SIG-M5 treated with dmso at 0.1 percent for 504 hours (cell line): ENCODE results near the gene TMEM175.
A peak's percentile ranks its signal among the peaks of the same experiment; 100 is the strongest.

Source experiments
- DNase-seq: peaks from one replicate; lab custom pipeline; 2025; ENCODE audit not compliant: unreplicated experiment; lab: John Stamatoyannopoulos, UW

The TMEM175 gene, protein sequence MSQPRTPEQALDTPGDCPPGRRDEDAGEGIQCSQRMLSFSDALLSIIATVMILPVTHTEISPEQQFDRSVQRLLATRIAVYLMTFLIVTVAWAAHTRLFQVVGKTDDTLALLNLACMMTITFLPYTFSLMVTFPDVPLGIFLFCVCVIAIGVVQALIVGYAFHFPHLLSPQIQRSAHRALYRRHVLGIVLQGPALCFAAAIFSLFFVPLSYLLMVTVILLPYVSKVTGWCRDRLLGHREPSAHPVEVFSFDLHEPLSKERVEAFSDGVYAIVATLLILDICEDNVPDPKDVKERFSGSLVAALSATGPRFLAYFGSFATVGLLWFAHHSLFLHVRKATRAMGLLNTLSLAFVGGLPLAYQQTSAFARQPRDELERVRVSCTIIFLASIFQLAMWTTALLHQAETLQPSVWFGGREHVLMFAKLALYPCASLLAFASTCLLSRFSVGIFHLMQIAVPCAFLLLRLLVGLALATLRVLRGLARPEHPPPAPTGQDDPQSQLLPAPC

DNA sequence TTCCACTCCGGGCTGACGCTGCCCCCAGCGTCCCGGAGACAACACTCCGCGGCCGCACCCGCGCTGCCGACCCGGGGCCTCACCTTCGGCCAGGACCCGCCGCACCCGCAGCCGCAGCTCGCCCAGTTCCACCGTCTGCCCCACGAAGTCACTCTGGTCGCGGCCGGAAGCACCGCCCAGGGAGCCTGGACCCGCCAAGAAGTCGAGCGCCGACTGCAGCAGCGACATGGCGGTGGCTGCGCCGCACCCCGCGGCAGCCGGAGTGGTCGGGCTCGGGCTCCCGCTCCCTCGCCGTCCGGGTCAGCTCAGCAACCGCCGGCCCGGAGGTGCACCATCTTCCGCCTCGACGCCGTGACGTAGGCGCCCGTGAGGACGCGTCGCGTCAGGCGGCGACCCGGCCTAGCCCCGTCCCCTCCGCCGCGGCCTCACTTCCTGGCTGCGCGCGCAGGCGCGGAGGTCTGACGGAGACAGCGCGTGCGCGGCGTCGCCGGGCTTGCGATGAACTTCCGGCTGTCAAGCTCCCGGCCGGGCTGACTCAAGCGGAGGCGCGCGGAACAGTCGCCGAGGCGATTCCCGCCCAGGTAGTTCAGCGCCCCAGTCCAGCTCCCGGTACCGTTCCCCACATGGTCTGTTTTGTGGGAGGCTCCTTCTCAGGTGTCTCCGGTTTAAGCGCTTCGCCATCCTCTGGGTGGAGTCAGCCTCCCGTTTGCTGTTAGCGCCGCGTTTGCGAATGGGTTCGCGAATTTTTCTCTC lies at the start of gene TMEM175, which contains the start of gene GAK:
TMEM175 (plus strand) TSS at position 501 of the 753 bp plus-strand sequence. CDS start 15,280 bp downstream, outside the sequence.
GAK (minus strand) TSS at position 357 of the 753 bp plus-strand sequence; CDS start at position 228, 129 bp downstream.
- DNase-seq = peak; percentile 84

DNA sequence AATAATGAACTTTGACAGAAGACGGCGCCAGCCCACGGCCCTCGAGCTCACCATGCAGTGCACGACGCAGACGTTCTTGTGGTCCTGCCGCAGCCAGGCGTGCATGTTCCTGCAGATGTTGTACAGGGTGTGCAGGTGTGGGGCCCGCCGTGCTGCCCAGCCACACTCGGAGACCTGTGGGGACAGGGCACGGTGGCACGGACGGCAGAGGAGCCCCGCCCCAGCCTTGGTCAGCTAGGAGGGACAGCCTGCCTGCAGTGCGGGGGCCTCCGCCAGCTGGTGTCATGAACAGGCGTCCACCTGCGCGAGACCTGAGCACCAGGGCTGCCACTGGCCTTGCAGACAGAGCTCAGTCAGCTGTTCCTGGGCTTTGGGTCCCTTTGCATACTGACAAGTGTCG lies 49.6 kb upstream of the TMEM175 start:
- no peak for DNase-seq

DNA sequence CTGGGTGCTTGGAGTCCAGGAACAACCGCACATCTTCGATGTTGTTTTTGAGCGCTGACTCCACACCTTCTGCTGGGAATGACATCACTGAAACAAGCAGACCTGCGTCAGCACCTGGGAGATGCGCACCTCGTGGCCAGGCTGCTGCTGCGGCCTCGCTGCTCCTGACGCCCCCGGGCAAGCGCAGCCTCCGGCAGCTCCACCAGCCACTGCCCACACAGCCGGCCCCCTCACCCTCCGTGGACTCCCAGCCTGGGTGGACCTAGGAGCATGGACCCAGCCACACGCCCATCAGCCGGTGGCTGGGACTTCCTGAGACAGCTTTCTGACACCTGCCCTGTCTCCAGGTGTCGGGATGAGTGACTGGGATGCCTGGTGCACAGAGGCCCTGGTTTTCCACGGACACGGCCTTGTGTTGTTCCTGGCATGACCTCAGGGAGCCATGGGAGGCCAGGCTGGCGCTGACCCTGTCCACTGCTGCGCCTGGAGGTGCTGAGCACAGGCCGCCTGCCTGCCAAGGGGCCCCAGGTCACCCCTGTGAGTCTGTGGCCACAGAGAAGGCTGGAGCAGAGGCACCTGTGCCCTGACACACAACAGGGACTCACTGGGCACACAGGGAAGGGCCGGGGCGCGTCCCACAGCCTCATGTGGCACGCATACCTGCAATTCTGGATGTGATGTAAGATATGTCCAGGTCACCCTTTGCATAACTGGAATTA lies 48.7 kb upstream of the TMEM175 start:
- no peak for DNase-seq

DNA sequence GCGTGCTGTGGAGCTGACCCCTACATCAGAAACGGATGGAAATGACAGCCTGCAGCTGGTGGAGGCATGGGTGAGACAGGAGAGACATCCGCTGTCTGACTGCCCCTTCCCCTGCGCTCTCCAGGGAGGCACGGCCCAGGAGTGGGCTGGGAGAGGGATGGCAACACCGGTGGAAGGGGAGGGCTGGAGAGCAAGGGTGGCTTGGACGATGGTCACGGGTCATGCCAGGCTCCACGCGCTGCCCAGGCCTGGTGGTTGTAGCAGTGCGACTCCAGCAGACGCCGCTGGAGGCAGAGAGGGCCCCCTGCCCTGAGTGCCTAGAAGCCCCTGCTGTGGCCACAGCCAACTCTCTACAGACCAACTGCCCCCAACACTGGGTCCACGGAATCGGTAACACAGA lies 48.0 kb upstream of the TMEM175 start:
- no peak for DNase-seq

DNA sequence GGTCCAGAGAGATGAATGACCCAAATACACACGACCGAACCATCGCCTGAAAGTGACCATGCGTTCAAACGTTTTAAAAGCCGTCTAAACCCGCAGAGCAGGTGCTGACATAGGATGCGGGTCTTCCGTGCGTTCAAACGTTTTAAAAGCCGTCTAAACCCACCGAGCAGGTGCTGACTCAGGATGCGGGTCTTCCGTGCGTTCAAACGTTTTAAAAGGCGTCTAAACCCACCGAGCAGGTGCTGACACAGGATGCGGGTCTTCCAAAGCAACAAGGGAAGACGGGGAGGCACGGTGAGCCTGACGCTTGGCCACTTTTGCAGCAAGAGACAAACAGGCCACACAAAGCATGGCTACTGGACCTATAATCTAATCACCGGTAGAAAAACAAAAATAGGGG lies 47.4 kb upstream of the TMEM175 start:
- no peak for DNase-seq

DNA sequence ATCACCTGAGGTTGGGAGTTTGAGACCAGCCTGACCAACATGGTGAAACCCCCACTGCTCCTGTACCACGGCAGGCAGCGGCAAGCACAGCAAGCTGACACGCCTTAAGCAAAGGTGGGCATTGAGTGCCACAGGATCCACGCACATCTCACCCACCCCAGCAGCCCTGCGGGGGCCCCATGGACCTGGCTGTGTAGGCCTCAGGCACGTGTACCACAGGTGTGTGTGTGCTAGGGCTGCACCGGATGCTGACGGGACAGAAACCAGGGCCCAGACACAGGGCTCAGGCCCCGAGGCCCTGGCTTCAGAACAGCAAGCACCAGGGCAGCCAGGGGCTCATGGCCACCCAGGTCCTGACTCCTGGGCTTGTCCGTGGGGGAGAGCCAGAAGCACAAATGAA lies 46.9 kb upstream of the TMEM175 start:
- DNase-seq = no peak

DNA sequence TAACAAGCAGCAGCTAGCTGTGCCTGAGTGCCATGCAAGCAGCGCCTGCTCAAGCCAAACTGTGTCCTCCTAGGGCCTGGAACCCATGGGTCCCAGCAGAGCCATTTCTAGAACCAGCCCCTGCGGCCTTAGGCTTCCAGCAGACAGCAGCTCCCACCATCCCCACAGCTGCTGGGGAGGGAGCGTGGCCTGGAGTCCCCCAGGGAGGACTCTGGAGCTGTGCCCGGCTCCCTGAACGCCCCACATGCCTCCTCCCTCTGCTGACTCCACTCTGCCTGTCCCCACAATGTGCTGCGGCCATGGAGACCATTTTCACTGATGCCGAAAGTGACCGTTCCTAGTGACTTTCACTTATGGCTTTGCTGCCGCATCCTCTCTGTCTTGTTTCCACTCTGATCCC lies 46.0 kb upstream of the TMEM175 start:
- DNase-seq = no peak

DNA sequence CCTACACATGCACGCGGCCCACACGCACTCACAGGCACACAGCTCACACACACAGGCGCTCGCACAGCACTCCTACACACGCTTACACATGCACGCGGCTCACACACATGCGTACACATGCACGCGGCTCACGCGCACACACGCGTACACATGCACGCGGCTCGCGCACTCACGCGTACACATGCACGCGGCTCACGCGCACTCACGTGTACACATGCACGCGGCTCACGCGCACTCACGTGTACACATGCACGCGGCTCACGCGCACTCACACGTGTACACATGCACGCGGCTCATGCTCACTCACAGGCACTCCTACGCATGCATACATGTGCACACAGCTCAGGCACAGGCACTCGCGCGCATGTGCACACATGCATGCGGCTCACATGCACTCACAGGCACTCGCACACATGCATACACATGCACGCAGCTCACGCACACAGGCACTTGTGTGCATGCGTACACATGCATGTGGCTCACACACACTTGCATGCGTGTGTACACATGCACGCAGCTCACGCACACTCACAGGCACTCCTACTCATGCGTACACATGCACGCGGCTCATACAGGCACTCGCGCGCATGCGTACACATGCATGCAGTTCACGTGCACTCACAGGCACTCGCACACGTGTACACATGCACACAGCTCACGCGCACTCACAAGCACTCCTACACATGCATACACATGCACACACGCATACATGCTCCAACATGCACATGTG lies 45.1 kb upstream of the TMEM175 start:
- no peak for DNase-seq

DNA sequence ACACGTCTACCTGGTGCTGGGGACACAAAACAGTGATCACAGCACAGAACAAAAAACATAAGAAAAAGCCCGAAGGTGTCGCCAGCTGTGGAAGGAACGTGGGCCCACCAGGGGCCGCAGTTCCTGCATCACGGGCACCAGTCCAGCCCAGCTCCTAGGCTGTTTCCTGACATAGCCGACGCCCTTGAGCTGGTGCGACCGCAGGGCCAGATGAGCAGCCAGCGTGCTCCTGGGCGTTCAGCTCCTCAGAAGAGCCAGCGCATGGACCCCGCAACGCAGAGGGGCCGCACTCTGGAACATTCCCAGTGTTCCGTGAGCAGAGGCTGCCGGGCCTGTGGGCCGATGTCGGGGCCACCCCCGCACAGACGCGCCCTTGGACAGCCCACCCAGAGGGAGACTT lies 44.2 kb upstream of the TMEM175 start:
- DNase-seq = no peak

DNA sequence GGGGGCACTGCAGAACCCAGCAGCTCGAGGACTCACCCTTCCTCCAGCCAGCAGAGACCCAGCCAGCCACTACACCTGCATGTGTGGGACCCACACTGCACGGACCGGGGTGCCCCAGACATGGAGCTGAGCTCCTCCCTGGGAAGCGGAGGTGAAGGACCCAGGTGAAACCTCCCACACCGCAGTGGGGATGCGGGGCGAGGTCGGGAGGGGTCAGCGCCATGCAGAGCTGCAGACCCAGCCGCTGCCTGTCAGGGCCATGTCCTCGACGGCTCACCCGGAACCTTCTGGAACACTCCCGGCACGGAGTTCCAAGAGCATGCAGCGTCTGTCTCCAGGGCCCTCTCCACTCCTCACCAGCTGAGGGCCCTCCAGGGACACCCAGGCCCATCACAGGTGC lies 42.7 kb upstream of the TMEM175 start:
- no peak for DNase-seq

DNA sequence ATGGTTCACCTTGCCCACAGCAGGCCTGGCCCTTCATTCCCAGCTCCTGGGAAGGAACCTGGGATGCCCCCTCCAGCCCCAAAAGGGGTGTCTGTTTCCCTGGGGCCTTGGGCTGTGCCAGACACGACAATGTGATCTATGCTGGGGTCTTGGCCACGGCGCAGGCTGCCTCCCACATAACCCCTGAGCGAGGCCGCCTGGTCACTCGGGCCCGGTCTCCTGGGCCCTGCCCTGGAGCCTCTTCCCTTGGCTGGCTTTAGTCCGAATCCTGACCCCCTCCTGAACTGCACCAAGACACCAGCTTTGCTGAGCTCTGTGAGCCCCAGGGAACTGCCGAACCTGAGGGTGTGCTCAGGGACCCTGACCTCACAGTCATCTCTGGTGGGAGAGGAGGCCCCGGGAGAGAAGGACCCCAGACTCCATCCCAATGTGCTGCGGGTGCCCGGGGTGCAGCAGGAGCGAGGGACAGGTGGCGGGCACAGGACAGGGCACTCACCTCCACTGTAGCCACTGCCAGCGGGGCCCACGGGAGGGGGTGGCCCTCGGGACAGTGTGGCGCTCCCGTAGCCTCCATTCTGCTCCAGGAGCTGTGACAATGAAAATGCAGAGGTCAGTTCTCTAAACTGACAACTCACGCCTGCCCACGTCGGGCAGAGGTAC lies 42.1 kb upstream of the TMEM175 start:
- DNase-seq = no peak

DNA sequence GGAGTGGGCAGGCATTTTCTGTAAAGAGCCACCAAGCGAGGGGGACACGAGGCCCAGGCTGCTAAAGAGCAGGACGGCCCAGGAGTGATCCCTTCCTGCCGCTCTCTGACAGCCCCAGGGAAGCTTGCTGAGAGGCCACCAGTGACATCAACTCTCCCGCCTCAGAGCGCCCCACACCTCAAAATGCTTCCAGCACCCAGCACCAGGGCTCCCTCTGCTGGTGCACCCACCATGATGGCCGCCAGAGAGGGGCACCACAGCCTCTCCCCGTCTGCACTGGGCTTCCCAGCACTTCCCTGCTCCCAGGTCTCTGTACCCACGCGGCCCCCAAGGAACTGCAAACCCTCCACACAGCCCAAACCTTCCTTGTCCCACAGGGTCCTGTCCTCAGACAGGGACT lies 40.5 kb upstream of the TMEM175 start:
- no peak for DNase-seq

DNA sequence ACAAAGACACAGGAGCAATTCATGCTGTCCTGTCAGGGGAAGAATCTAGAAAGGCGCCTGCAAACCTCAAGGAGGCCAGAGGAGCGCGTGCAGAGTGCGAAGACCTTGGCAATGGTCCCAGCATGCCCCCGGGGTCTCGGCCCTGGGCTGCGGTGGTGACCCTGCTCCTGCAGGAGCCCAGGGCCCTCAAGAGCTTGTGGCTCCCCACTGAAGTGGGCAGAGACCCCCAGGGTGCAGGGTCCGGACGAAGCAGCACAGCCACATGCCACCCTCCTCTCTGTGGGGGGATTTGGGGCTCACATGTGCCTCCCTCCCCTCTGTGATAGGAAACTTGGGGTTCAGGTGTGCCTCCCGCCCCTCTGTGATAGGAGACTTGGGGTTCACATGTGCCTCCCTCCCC lies 39.5 kb upstream of the TMEM175 start:
- no peak for DNase-seq

DNA sequence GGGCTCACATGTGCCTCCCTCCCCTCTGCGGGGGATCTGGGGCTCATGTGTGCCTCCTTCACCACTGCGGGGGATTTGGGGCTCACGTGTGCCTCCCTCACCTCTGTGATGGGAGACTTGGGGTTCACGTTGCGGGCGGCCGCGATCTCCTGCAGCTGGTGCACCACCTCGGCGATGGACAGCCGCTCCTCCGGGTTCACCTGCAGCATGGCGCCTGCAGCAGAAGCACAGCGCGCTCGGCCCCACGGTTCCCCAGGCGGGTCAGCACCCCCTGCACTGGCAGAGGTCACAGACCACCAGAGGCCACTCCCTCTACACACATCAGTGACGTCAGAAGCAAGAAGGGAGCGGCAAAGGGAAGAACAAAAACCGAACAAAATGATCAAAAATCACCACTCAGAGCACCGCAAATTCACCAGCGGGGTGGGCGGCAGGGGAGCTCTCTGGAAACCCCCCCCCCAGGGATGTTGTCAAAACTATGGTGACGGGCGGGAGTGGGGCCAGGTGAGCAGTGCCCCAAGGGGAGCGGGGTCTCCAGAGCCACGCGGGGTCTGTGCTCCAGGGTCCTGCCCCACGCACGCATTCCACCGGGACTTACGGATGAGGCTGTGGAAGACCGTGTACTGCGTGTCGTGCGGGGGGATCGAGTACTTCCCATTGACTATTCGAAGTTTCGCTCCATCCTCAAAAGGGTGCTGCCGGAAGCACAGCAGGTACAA lies 38.8 kb upstream of the TMEM175 start:
- no peak for DNase-seq

DNA sequence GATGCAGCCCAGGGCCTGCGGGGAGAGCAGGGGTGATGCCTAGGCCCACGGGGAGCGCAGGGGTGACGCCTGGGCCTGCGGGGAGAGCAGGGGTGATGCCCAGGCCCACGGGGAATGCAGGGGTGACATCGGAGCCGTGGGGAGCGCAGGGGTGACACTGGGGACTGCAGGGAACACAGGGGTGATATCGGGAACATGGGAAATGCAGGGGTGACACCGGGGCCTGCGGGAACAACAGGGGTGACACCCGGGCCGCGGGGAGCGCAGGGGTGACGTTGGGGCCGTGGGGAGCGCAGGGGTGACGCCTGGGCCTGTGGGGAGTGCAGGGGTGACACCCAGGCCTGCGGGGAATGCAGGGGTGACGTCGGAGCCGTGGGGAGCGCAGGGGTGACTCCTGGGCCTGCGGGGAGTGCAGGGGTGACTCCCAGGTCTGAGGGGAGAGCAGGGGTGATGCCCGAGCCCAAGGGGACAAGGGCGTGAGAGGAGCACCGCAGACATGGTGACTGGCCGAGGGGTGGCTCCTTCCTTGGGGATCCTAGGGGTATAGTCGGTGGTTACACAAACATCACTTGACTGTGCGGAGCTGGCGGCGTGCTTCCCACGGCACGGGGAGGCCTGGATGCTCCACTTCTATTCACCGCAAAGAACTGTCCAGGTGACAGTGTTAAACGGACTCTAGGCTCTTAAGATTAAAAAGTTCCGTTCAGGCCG lies 38.1 kb upstream of the TMEM175 start:
- no peak for DNase-seq

DNA sequence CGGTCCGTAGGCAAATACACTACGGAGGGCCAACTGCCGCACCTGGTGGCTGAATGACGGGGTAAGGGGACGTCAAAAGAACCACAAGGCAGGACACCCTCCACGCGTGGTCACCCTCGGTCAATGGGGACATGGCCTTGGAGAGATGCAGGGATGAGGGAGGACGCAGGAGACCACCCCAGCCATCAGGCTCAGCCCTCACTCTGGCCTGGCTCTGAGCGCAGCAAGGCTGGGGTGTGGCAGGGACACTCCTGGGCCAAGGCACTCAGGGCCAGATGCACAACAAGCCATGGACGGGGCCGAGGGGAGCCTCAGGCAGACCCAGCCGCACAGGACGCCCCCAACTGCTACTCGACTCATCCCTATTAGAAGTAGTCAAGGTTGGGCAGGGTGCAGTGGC lies 36.7 kb upstream of the TMEM175 start:
- no peak for DNase-seq

DNA sequence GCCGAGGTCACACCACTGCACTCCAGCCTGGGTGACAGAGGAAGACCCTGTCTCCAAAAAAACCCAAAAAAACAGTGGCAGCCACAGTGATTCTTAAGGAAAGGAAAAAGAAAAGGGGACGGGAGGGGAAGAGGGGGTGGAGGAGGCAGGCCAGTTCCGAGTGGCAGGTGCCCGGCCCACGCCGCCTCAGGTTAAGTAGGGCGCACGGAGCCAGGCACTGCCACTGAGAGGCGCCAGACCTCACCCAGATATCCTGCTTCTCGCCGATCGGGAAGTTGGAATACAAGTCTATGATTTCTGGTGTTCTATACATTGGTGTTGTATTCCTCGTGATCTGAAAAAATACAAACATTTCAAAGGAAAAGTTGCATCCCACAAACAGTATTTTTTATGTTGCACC lies 36.0 kb upstream of the TMEM175 start:
- DNase-seq = no peak

DNA sequence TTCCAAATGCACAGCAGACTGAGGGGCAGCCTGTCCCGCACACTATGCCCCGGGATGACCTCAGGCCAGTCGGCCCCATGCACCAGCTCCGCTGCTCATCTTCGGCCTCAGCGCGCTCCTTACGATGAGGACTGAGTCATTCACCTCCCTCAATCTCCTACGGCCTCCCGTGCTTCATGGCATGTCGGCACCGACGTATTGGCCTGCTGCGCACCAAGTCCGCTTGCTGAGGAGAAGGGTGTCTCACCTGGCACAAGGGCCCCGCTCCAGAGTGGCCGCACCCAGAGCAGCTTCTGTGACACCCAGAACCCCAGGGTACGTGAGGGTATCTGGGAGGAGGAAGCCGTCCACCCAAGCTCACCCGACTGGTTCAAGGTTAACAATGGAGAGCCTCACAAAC lies 35.6 kb upstream of the TMEM175 start:
- no peak for DNase-seq

DNA sequence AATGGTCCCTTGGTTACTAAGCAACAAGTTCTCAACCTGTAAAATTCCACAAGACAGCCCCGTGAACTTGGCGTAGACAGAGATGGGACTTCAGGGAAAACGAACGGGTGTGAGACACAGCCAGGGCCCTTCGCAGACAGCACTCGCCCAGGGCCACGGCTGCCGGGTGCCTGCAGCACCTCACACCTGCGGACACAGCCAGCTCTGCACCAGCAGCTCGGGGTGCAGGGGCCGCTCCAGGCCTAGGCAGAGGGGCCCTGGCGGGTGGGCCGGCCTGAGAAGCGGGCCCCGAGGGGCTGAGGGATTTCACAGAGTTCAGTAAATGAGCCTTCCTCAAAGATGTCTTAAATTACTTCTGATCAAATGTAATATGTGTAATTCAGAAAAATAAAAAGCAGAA lies 34.1 kb upstream of the TMEM175 start:
- DNase-seq = no peak
